ENCODE data around the gene CXorf49. TPM values are rescaled to one million over a fixed set of nuclear protein-coding genes. Genes with fewer than 3 reads are reported as not detected.
"Not testable (repeated sequence)": the region's sequence is repeated elsewhere in the genome, so short reads cannot be mapped to it uniquely, and the experiment has no call there.

The CXorf49 gene
- total and polyA plus RNA-seq, 9 of the 15 experiments (the other 6 are each of a cell fraction or from before 2014, with no cell fraction given), result not detected

DNA sequence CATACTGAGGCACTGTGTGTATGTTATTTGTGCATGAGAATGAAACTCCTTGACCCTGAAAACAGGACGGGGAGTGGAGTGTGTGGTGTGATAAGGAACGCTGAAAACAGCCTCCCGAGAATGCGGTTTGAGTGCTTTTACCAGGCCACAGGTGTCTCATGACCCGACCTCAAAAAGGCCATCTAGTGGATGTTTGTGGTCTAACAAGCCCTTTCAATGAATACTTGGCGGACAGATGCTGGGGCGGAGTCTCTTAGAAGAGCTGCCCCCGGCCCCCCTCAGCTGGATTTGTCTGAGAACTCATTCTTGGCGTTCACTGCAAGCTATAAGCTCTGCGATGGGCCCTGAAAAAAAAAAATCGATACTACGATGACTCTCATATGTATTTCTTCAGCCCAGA lies 15.2 kb downstream of the CXorf49 start:
- H3K79me2 ChIP-seq (ENCODE audit: control insufficient read depth, insufficient read depth, low read length); H2AFZ ChIP-seq (ENCODE audit: low read depth, low read length); H4K20me1 ChIP-seq (replicated peaks; ENCODE audit: control insufficient read depth, insufficient read depth, low read length); H3K36me3 ChIP-seq (ENCODE audit: control insufficient read depth, insufficient read depth, low read length); CTCF ChIA-PET (ENCODE audit: low intra/inter-chr PET ratio); H3K9ac ChIP-seq (ENCODE audit: insufficient read depth in 1 of 2, low read depth in 2 of 2, low read length in 2 of 2); DNase-seq (ENCODE audit: extremely low read depth in 1 of 4, low spot score in 3 of 4); H3K4me2 ChIP-seq (ENCODE audit: insufficient read depth, low read length); H3K4me3 ChIP-seq; H3K27me3 ChIP-seq (ENCODE audit: control insufficient read depth in 2 of 2, insufficient read depth in 2 of 2, low read length in 2 of 2); in situ Hi-C loops (cut with MboI); H3K27ac ChIP-seq (ENCODE audit: extremely low read depth, low read depth, low read length); intact Hi-C loops (cut with micrococcal nuclease); FAIRE-seq; H3K9me1 ChIP-seq (ENCODE audit: control insufficient read depth, insufficient read depth, low read length); POLR2A ChIA-PET; H3K9me3 ChIP-seq (replicated peaks; ENCODE audit: control insufficient read depth, insufficient read depth, low read depth, low read length); H3K4me1 ChIP-seq (replicated peaks in 1 of 2; ENCODE audit: control insufficient read depth in 2 of 2, insufficient read depth in 2 of 2, low read length in 2 of 2); BruUV-seq (replicated peaks): not testable (repeated sequence)
- WGBS (ENCODE audit: insufficient coverage, low coverage, missing lambda C conversion rate), result no CpG with 5 or more reads among the region's 12 CpGs
- ATAC-seq, result peak; percentile 90

DNA sequence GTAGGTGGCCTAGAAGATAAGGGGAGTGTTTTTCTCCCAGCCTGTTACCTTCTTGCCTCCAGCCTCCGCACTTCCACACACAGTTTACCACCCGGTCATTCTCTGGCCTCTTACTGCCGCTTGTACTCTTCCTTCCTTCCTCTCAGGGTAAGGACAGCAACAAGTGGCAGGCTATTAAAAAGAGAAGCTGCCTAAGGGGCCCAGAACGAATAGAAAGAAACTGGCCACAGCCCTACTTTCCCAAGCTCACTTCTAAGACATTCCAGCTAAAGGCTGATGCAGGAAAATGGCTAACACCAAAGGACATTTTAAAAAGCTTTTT lies 19.1 kb downstream of the CXorf49 start:
- H3K27me3 ChIP-seq (ENCODE audit: control insufficient read depth in 2 of 2, insufficient read depth in 2 of 2, low read length in 2 of 2); H3K9ac ChIP-seq (ENCODE audit: insufficient read depth in 1 of 2, low read depth in 2 of 2, low read length in 2 of 2); H3K4me3 ChIP-seq; H4K20me1 ChIP-seq (replicated peaks; ENCODE audit: control insufficient read depth, insufficient read depth, low read length); in situ Hi-C loops (cut with MboI); POLR2A ChIA-PET; H3K79me2 ChIP-seq (ENCODE audit: control insufficient read depth, insufficient read depth, low read length); CTCF ChIA-PET (ENCODE audit: low intra/inter-chr PET ratio); H3K4me1 ChIP-seq (replicated peaks in 1 of 2; ENCODE audit: control insufficient read depth in 2 of 2, insufficient read depth in 2 of 2, low read length in 2 of 2); H3K27ac ChIP-seq (ENCODE audit: extremely low read depth, low read depth, low read length); DNase-seq (ENCODE audit: extremely low read depth in 1 of 4, low spot score in 3 of 4); H2AFZ ChIP-seq (ENCODE audit: low read depth, low read length); H3K4me2 ChIP-seq (ENCODE audit: insufficient read depth, low read length); FAIRE-seq; intact Hi-C loops (cut with micrococcal nuclease); H3K9me1 ChIP-seq (ENCODE audit: control insufficient read depth, insufficient read depth, low read length); BruUV-seq (replicated peaks); H3K9me3 ChIP-seq (replicated peaks; ENCODE audit: control insufficient read depth, insufficient read depth, low read depth, low read length); H3K36me3 ChIP-seq (ENCODE audit: control insufficient read depth, insufficient read depth, low read length): not testable (repeated sequence)
- ATAC-seq, result peak; percentile 30
- WGBS (ENCODE audit: insufficient coverage, low coverage, missing lambda C conversion rate), result no CpG with 5 or more reads among the region's 4 CpGs

DNA sequence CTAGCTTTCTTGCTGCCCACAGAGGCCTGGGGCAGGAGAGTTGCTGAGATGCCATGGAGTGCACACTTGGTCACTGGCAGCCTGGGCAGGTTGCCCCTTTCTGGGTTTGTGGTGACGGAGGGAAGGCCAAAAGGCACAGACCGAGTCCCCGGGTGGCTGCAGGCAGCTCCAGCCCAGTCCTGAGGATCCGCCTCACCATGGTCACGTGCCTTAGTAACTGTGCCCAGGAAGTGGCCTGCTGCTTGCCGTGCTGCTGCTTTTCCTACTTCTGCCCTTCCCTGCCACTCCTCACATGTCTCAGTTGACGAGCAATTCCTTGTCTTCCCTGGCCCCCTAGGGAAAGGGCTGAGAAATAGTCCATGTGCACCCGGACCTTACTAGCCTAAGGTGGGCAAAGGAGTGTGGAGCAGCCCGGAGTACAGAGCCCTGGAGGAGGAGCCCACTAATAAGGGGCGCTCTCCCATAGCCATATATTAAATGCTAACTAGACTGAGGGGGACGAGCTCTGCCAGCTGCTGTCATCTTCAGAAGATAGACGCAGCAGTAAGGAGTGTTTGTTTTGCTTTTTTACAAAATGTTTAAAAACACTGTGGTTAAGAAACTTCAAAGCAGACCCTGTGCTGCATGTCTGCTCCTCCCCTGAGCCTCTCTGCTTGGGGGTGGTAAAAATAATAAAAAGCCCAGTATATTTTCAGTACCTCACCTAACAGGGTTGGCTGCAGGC lies 19.6 kb downstream of the CXorf49 start:
- intact Hi-C loops (cut with micrococcal nuclease); H3K79me2 ChIP-seq (ENCODE audit: control insufficient read depth, insufficient read depth, low read length); H3K27me3 ChIP-seq (ENCODE audit: control insufficient read depth in 2 of 2, insufficient read depth in 2 of 2, low read length in 2 of 2); ATAC-seq; H3K9ac ChIP-seq (ENCODE audit: insufficient read depth in 1 of 2, low read depth in 2 of 2, low read length in 2 of 2); POLR2A ChIA-PET; in situ Hi-C loops (cut with MboI); H3K4me1 ChIP-seq (replicated peaks in 1 of 2; ENCODE audit: control insufficient read depth in 2 of 2, insufficient read depth in 2 of 2, low read length in 2 of 2); CTCF ChIA-PET (ENCODE audit: low intra/inter-chr PET ratio); H3K4me2 ChIP-seq (ENCODE audit: insufficient read depth, low read length); H3K9me1 ChIP-seq (ENCODE audit: control insufficient read depth, insufficient read depth, low read length); H4K20me1 ChIP-seq (replicated peaks; ENCODE audit: control insufficient read depth, insufficient read depth, low read length); FAIRE-seq; DNase-seq (ENCODE audit: extremely low read depth in 1 of 4, low spot score in 3 of 4); H3K9me3 ChIP-seq (replicated peaks; ENCODE audit: control insufficient read depth, insufficient read depth, low read depth, low read length); H3K4me3 ChIP-seq; H2AFZ ChIP-seq (ENCODE audit: low read depth, low read length); H3K27ac ChIP-seq (ENCODE audit: extremely low read depth, low read depth, low read length); H3K36me3 ChIP-seq (ENCODE audit: control insufficient read depth, insufficient read depth, low read length); BruUV-seq (replicated peaks): not testable (repeated sequence)
- no CpG with 5 or more reads among the region's 12 CpGs for WGBS (ENCODE audit: insufficient coverage, low coverage, missing lambda C conversion rate)

DNA sequence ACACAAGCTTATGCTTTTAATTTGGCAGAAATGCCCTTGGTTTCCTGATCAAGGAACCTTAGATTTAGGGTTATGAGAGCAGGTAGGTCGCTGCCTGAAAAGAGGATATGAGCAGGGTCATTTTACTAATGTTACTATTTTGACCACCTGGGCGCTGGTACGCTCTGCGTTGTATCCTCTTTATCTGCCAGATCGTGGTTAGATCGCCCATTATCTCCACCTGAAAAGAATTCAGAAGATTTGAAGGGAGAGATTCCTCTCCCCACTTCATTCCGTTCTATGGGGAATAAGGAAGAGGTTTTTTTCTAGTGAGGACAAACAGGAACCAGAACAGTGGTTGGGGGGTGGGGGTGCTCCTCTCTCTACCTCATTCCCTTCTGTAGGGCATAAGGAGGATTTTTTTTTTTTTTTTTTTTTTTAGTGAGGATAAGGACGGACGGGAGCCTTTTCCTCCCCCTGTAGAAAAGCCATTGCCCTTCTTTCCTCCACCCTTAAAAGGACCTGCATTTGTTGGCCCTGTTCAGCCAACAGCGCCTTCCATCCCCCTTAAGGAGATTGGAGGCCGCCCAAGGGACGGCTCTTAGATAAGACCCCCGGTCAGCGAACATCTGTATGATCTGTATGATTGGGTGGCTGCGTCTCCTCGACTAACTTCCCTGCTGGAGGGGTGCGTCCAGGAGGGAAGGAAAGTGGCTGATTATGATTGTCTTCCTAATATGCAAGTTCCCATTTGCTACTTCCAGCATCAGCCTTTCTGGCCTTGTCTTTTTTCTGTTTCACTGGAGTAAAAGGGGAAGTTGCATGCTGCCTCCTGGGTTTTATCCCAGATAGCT lies 20.4 kb downstream of the CXorf49 start:
- POLR2A ChIA-PET; H3K27me3 ChIP-seq (ENCODE audit: control insufficient read depth in 2 of 2, insufficient read depth in 2 of 2, low read length in 2 of 2); H3K9me1 ChIP-seq (ENCODE audit: control insufficient read depth, insufficient read depth, low read length); in situ Hi-C loops (cut with MboI); H3K27ac ChIP-seq (ENCODE audit: extremely low read depth, low read depth, low read length); DNase-seq (ENCODE audit: extremely low read depth in 1 of 4, low spot score in 3 of 4); BruUV-seq (replicated peaks); H3K79me2 ChIP-seq (ENCODE audit: control insufficient read depth, insufficient read depth, low read length); H3K9me3 ChIP-seq (replicated peaks; ENCODE audit: control insufficient read depth, insufficient read depth, low read depth, low read length); H2AFZ ChIP-seq (ENCODE audit: low read depth, low read length); H3K9ac ChIP-seq (ENCODE audit: insufficient read depth in 1 of 2, low read depth in 2 of 2, low read length in 2 of 2); ATAC-seq; H4K20me1 ChIP-seq (replicated peaks; ENCODE audit: control insufficient read depth, insufficient read depth, low read length); H3K4me3 ChIP-seq; FAIRE-seq; H3K4me2 ChIP-seq (ENCODE audit: insufficient read depth, low read length); H3K4me1 ChIP-seq (replicated peaks in 1 of 2; ENCODE audit: control insufficient read depth in 2 of 2, insufficient read depth in 2 of 2, low read length in 2 of 2); CTCF ChIA-PET (ENCODE audit: low intra/inter-chr PET ratio); intact Hi-C loops (cut with micrococcal nuclease); H3K36me3 ChIP-seq (ENCODE audit: control insufficient read depth, insufficient read depth, low read length): not testable (repeated sequence)
- no CpG with 5 or more reads among the region's 17 CpGs for WGBS (ENCODE audit: insufficient coverage, low coverage, missing lambda C conversion rate)

All from K562 (cell line).